ENCODE measurements around the gene NEK6.

The NEK6 gene

GRCh38 chr9:124298646-124299235 is 41.0 kb downstream of the NEK6 start:
- Histone ChIP-seq H3K79me2 (ENCODE audit: control insufficient read depth, low read length) (no peaks in the 10 kb centered on the region), H3K9me2 (replicated peaks; ENCODE audit: control insufficient read depth, low read length) (no peaks in the 10 kb centered on the region), H3K36me3 (ENCODE audit: control insufficient read depth, low read length) (no peaks in the 10 kb centered on the region), H3K9me3 (ENCODE audit: control insufficient read depth, insufficient read depth, low read length) (no peaks in the 10 kb centered on the region), H3K4me3 (ENCODE audit: low read length) (no peak overlapping the region), H3F3A (ENCODE audit: control insufficient read depth, insufficient read depth) (no peaks in the 10 kb centered on the region), H3K27ac (ENCODE audit: low read depth, low read length) (no peak overlapping the region), H4K20me1 (ENCODE audit: control insufficient read depth, insufficient read depth, low read depth, low read length) (no peaks in the 10 kb centered on the region), H3K4me2 (ENCODE audit: low read length) (no peak overlapping the region), H3K27me3 (ENCODE audit: control insufficient read depth, low read length) (no peaks in the 10 kb centered on the region), H3K4me1 (ENCODE audit: control insufficient read depth, low read length) (peaks cover 23% of the 10 kb centered on the region)
- TF ChIP-seq, protein P1, sequence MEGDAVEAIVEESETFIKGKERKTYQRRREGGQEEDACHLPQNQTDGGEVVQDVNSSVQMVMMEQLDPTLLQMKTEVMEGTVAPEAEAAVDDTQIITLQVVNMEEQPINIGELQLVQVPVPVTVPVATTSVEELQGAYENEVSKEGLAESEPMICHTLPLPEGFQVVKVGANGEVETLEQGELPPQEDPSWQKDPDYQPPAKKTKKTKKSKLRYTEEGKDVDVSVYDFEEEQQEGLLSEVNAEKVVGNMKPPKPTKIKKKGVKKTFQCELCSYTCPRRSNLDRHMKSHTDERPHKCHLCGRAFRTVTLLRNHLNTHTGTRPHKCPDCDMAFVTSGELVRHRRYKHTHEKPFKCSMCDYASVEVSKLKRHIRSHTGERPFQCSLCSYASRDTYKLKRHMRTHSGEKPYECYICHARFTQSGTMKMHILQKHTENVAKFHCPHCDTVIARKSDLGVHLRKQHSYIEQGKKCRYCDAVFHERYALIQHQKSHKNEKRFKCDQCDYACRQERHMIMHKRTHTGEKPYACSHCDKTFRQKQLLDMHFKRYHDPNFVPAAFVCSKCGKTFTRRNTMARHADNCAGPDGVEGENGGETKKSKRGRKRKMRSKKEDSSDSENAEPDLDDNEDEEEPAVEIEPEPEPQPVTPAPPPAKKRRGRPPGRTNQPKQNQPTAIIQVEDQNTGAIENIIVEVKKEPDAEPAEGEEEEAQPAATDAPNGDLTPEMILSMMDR (IDR thresholded peaks at IDR 0.05; ENCODE audit: low read depth, low read length, poor library complexity, severe bottlenecking) = no peak
- no peak for TF ChIP-seq EZH2phosphoT487 (IDR thresholded peaks at IDR 0.05; ENCODE audit: borderline replicate concordance, low read length)

GRCh38 chr9:124299515-124300090 is 41.9 kb downstream of the NEK6 start:
- H3K36me3 ChIP-seq (ENCODE audit: control insufficient read depth, low read length) = no peaks in the 10 kb centered on the region
- TF ChIP-seq EZH2phosphoT487 (IDR thresholded peaks at IDR 0.05; ENCODE audit: borderline replicate concordance, low read length) = no peak
- TF ChIP-seq, protein P1 (IDR thresholded peaks at IDR 0.05; ENCODE audit: low read depth, low read length, poor library complexity, severe bottlenecking) = no peak
- no peaks in the 10 kb centered on the region for H3K9me3 ChIP-seq (ENCODE audit: control insufficient read depth, insufficient read depth, low read length)
- H4K20me1 ChIP-seq (ENCODE audit: control insufficient read depth, insufficient read depth, low read depth, low read length) = no peaks in the 10 kb centered on the region
- H3K4me1 ChIP-seq (ENCODE audit: control insufficient read depth, low read length) = peaks cover 21% of the 10 kb centered on the region
- no peaks in the 10 kb centered on the region for H3K9me2 ChIP-seq (replicated peaks; ENCODE audit: control insufficient read depth, low read length)
- no peaks in the 10 kb centered on the region for H3K27me3 ChIP-seq (ENCODE audit: control insufficient read depth, low read length)
- no peaks in the 10 kb centered on the region for H3F3A ChIP-seq (ENCODE audit: control insufficient read depth, insufficient read depth)
- no peak overlapping the region for H3K4me2 ChIP-seq (ENCODE audit: low read length)
- no peaks in the 10 kb centered on the region for H3K79me2 ChIP-seq (ENCODE audit: control insufficient read depth, low read length)
- no peak overlapping the region for H3K27ac ChIP-seq (ENCODE audit: low read depth, low read length)
- no peak overlapping the region for H3K4me3 ChIP-seq (ENCODE audit: low read length)

- Histone ChIP-seq H3K4me1 (ENCODE audit: control insufficient read depth, low read length) (peaks cover 14% of the 10 kb centered on the region), H3K27ac (ENCODE audit: low read depth, low read length) (no peak overlapping the region), H3K9me2 (replicated peaks; ENCODE audit: control insufficient read depth, low read length) (no peaks in the 10 kb centered on the region), H3K4me3 (ENCODE audit: low read length) (no peak overlapping the region), H4K20me1 (ENCODE audit: control insufficient read depth, insufficient read depth, low read depth, low read length) (no peaks in the 10 kb centered on the region), H3F3A (ENCODE audit: control insufficient read depth, insufficient read depth) (no peaks in the 10 kb centered on the region), H3K36me3 (ENCODE audit: control insufficient read depth, low read length) (no peaks in the 10 kb centered on the region), H3K4me2 (ENCODE audit: low read length) (no peak overlapping the region), H3K79me2 (ENCODE audit: control insufficient read depth, low read length) (no peaks in the 10 kb centered on the region), H3K9me3 (ENCODE audit: control insufficient read depth, insufficient read depth, low read length) (no peaks in the 10 kb centered on the region), H3K27me3 (ENCODE audit: control insufficient read depth, low read length) (no peaks in the 10 kb centered on the region)
- TF ChIP-seq EZH2phosphoT487 (IDR thresholded peaks at IDR 0.05; ENCODE audit: borderline replicate concordance, low read length) = no peak
- TF ChIP-seq, protein P1 (IDR thresholded peaks at IDR 0.05; ENCODE audit: low read depth, low read length, poor library complexity, severe bottlenecking) = no peak
Observed at GRCh38 chr9:124300312-124300711, 42.6 kb downstream of the NEK6 start.
